ENCODE results near the gene DVL1. TPM values are rescaled to one million over a fixed set of nuclear protein-coding genes. Genes with fewer than 3 reads are reported as not detected.

Gene DVL1
- total and polyA plus RNA-seq, 2 of the 13 experiments (the other 11 are each of a cell fraction or from before 2014, with no cell fraction given) = 30.8 to 60.4 TPM

- DNase-seq (ENCODE audit: low spot score) (no peak), ATAC-seq (no peak), FAIRE-seq (no peak)
- Histone ChIP-seq H3K27ac (ENCODE audit: extremely low read length, insufficient read depth, low read length) (no peak overlapping the region), H3K9ac (ENCODE audit: insufficient read depth, low read depth, low read length) (no peak overlapping the region), H3K4me1 (ENCODE audit: insufficient read depth, low read length) (no peaks in the 10 kb centered on the region), H3K4me2 (ENCODE audit: low read depth, low read length) (no peak overlapping the region), H3K4me3 (replicated peaks in 1 of 3; ENCODE audit: insufficient read depth in 1 of 3, low read depth in 2 of 3, low read length in 3 of 3) (no peak overlapping the region), H2AFZ (ENCODE audit: low read length) (no peak overlapping the region), H3K9me3 (ENCODE audit: low read length) (no peaks in the 10 kb centered on the region), H3K27me3 (ENCODE audit: control insufficient read depth in 1 of 2, insufficient read depth in 2 of 2, low read length in 2 of 2) (no peaks in the 10 kb centered on the region), H4K20me1 (ENCODE audit: insufficient read depth, low read length) (no peaks in the 10 kb centered on the region; the same call in 1 of the 2 replicates), H3K79me2 (ENCODE audit: insufficient read depth, low read length) (peaks cover 15% of the 10 kb centered on the region), H3K36me3 (replicated peaks in 1 of 2; ENCODE audit: control insufficient read depth in 1 of 2, insufficient read depth in 2 of 2, low read length in 2 of 2) (peaks cover 36 to 92% of the 10 kb centered on the region in 2 experiments)
- TF ChIP-seq ATRX (CRISPR knock-in tag; IDR thresholded peaks at IDR 0.05; ENCODE audit: borderline replicate concordance) = no peak
- no peak for TF ChIP-seq HINFP (CRISPR knock-in tag; IDR thresholded peaks at IDR 0.05; ENCODE audit: low read depth)
- no peak for TF ChIP-seq ZNF562 (CRISPR knock-in tag; IDR thresholded peaks at IDR 0.05; ENCODE audit: borderline replicate concordance)
- TF ChIP-seq CTCF (CRISPR knock-in tag; IDR thresholded peaks at IDR 0.05) = no peak
- no peak for TF ChIP-seq NBN (conservative IDR thresholded peaks at IDR 0.05)
- TF ChIP-seq RARA (CRISPR knock-in tag; IDR thresholded peaks at IDR 0.05) = no peak
- no peak for TF ChIP-seq ZNF639 (CRISPR knock-in tag; conservative IDR thresholded peaks at IDR 0.05)
- TF ChIP-seq ZNF142 (CRISPR knock-in tag; IDR thresholded peaks at IDR 0.05) = no peak
- in situ Hi-C loops (cut with HindIII; ENCODE audit: extremely low pct_ligation_motif_present, low pct_unique_long_range_greater_than_20kb) = no loop called here
- POLR2A ChIA-PET = interaction anchor here (0.6 to 6.1 kb wide), 3 partner anchors 10 to 52 kb away, joined by 3 to 43 read pairs (median 3); partner anchors contain the start of gene CCNL2
- BruUV-seq (replicated peaks) = no TSS peak
- intact Hi-C loops (cut with micrococcal nuclease; ENCODE audit: unreplicated experiment) = no loop called here
- CTCF ChIA-PET (ENCODE audit: low intra/inter-chr PET ratio, low total read pairs) = no interaction called here
- 97% methylated on average over 12 of the region's 12 CpGs for WGBS (ENCODE audit: low lambda C conversion rate)
These were observed 42.0 kb upstream of the DVL1 start for GRCh38 chr1:1391225-1391624.

Measured in HepG2 (cell line).